DMS53 treated with DMSO at 0.1 percent for 48 hours (cell line): Measurements from ENCODE around the gene GFER.
"Not testable (repeated sequence)": the region's sequence is repeated elsewhere in the genome, so short reads cannot be mapped to it uniquely, and the experiment has no call there.

Source experiments
- DNase-seq: peaks from one replicate; lab custom pipeline; 2025; ENCODE audit not compliant: unreplicated experiment; lab: John Stamatoyannopoulos, UW

The GFER gene

GRCh38 chr16:2005646-2006045 lies 21.7 kb downstream of the GFER start:
- no peak for DNase-seq

GRCh38 chr16:2006317-2006716 lies 22.3 kb downstream of the GFER start:
- DNase-seq = no peak

- no peak for DNase-seq
Measured at GRCh38 chr16:2007081-2007836, 23.3 kb downstream of the GFER start.

- peak; percentile 39 for DNase-seq
Measured at GRCh38 chr16:2008009-2008526, 24.1 kb downstream of the GFER start.

GRCh38 chr16:2008631-2009163 lies 24.7 kb downstream of the GFER start:
- DNase-seq = no peak

GRCh38 chr16:2009164-2009711 lies 25.2 kb downstream of the GFER start:
- DNase-seq = no peak

GRCh38 chr16:2009791-2010510 lies 26.0 kb downstream of the GFER start, which contains the start of gene ZNF598:
Gene ZNF598 (minus strand): TSS chr16:2009821.
- peak; percentile 34 for DNase-seq

GRCh38 chr16:2011726-2012125 lies 27.7 kb downstream of the GFER start:
- not testable (repeated sequence) for DNase-seq

GRCh38 chr16:2013527-2013926 lies 29.5 kb downstream of the GFER start:
- DNase-seq = no peak

GRCh38 chr16:2015117-2015946 lies 31.3 kb downstream of the GFER start:
- no peak for DNase-seq

- DNase-seq = no peak
Measured at GRCh38 chr16:2015947-2016208, 31.9 kb downstream of the GFER start.

GRCh38 chr16:2016407-2016922 lies 32.5 kb downstream of the GFER start:
- no peak for DNase-seq

- no peak for DNase-seq
Measured at GRCh38 chr16:2019518-2019920, 35.5 kb downstream of the GFER start, which contains the start of gene NPW. Gene NPW (plus strand): TSS chr16:2019785.

- no peak for DNase-seq
Measured at GRCh38 chr16:2019921-2020831, 36.2 kb downstream of the GFER start.

- no peak for DNase-seq
Measured at GRCh38 chr16:2022723-2023091, 38.7 kb downstream of the GFER start.

GRCh38 chr16:2023092-2024031 lies 39.4 kb downstream of the GFER start:
- DNase-seq = peak; percentile 67

- DNase-seq = no peak
Measured at GRCh38 chr16:2024032-2024420, 40.0 kb downstream of the GFER start.

- DNase-seq = no peak
Measured at GRCh38 chr16:2025251-2025650, 41.3 kb downstream of the GFER start.
